Skeletal muscle cell (primary cell): ENCODE results near the gene FCN1.
"Not testable (repeated sequence)": the region's sequence is repeated elsewhere in the genome, so short reads cannot be mapped to it uniquely, and the experiment has no call there.

Source experiments
- DNase-seq: peaks from one replicate; pipeline ENCODE4 v3.0.0-alpha.2; 2010; ENCODE audit warnings: low read depth
- H3K4me3 ChIP-seq: 2 replicates; pipeline ENCODE4 v1.5.1; 2011; ENCODE audit warnings: low read depth, mild to moderate bottlenecking, control low read depth, low read length, moderate library complexity

The FCN1 gene

DNA sequence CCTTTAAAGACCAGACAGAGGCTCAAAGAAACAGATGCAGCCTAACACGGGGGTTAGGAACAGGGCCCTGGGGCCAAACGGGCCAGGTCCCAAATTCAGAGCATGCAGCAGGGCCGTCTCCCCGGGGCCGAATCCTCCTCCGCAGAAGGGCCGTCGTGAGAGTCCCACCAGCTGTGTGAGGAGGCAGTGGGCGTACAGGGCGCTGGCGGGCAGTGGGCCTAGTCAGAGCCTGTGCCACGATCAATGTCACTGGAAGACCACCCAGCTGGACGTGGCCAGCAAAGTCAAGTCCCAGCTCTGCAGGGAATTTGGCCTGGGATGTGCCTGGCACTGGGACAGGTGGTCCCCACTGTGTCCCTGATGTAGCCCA, 52.9 kb downstream of the FCN1 start:
- DNase-seq: no peak
- no peak overlapping the region for H3K4me3 ChIP-seq

- H3K4me3 ChIP-seq: no peak overlapping the region
- no peak for DNase-seq
Observed at GRCh38 chr9:134863941-134864820, 53.5 kb downstream of the FCN1 start.

GRCh38 chr9:134863306-134863902, 54.3 kb downstream of the FCN1 start:
- no peak overlapping the region for H3K4me3 ChIP-seq
- no peak for DNase-seq

GRCh38 chr9:134861595-134862334, 55.9 kb downstream of the FCN1 start:
- DNase-seq: no peak
- H3K4me3 ChIP-seq: no peak overlapping the region

DNA sequence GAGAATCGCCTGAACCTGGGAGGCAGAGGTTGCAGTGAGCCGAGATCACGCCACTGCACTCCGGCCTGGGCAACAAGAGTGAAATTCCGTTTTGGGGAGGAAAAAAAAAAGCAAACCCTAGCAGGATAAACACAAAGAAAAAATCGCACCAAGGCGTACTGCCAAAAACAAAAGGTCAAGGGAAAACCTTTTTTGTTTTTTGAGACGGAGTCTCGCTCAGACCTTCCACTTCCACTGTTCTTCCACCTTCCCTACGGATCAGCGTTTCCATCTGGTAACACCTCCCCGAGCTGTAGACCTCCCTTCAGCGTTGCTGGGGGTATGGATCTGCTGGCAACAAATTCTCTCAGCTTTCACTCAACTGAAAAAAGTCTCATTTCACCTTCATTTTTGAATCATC, 57.2 kb downstream of the FCN1 start:
- DNase-seq: no peak
- H3K4me3 ChIP-seq: no peak overlapping the region

DNA sequence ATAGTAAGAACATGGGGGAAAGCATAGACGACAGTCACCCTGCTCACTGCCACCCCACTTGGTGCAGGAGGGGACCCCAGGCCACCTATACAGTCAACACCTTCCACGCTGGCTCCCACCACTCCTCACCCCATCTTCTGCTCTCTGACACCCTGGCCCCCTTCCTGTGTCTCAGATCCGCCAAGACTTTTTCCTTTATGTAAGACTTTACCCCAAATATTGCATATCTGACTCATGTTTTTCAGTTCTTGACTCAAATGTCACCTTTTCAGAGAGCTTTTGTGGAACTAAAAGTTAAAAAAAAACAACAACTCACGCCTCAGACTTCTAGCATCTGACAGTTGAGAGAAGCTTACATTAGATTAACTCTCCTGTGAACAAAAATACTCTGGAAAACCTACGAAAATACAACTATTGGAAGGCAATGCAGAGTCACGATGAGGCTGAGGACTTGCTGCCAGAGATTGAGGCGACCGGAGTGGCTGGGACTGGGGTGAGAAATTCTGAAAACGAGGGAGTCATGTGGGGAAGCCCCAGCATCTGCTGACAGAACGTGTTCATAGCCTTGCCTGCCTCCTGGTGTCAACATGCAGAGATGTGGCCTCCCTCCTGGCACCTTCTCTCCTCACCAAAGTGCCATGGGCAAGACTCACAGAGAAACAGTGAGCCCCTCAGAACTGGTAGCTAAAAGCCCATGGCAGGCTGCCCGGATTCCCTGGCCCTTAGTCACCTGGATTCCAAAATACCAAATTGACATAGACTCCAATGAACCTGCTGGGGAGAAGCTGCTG, 59.5 kb downstream of the FCN1 start:
- no peak for DNase-seq

GRCh38 chr9:134857451-134857850, 60.3 kb downstream of the FCN1 start:
- H3K4me3 ChIP-seq, DNase-seq: not testable (repeated sequence)

More for the DNA sequence above, 59.5 kb downstream of the FCN1 start:
- no peak overlapping the region for H3K4me3 ChIP-seq

DNA sequence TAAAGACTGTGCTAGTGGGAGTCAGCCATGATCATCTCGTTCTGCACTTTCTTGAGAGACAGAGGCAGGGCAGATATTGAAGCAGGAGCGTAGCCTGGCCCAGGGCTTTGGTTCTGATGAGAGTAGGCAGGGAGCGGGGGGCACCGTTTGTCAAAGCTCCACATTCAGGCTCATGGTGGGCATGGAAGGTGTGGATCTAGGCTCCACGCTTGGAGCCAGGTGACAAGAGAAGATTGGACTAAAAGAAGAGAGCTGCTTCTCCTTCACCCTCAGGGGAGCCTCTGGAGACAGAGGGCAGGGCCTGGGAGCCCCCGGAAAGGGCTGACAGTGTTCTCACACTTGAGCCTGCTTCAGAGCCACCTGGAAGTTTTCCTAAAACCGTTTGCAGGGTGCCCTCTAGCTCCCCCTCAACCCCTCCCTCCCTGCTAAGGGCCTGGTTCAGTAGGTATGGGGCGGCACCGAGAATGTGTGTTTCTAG, 61.8 kb downstream of the FCN1 start:
- no peak overlapping the region for H3K4me3 ChIP-seq
- DNase-seq: no peak
